Measurements from ENCODE around the gene ZMIZ2. TPM values are rescaled to one million over a fixed set of nuclear protein-coding genes. Genes with fewer than 3 reads are reported as not detected.

ZMIZ2 gene
- total and polyA plus RNA-seq, 4 donors: 4.4 to 11.6 (median 7.7) TPM

- no peaks in the 10 kb centered on the region for H3K27me3 ChIP-seq (ENCODE audit: control insufficient read depth in 4 of 4, insufficient read depth in 4 of 4, low read length in 3 of 4)
- peaks cover 0 to 2% (median 2%) of the 10 kb centered on the region in 4 donors for H3K4me1 ChIP-seq (ENCODE audit: control insufficient read depth in 4 of 4, insufficient read depth in 4 of 4, low read length in 3 of 4)
- no peak overlapping the region for H3K9ac ChIP-seq (ENCODE audit: low read depth in 1 of 2, low read length in 2 of 2)
- no peak for DNase-seq (ENCODE audit: low spot score)
- WGBS: 95% methylated on average over 2 of the region's 2 CpGs
- H3K27ac ChIP-seq (ENCODE audit: low read depth in 1 of 2, low read length in 2 of 2): no peak overlapping the region
- no peak overlapping the region for H3K4me3 ChIP-seq (ENCODE audit: low read depth in 1 of 3, low read length in 3 of 3)
- no peaks in the 10 kb centered on the region for H3K36me3 ChIP-seq (ENCODE audit: control insufficient read depth in 4 of 4, insufficient read depth in 3 of 4, low read depth in 1 of 4, low read length in 3 of 4)
- no peaks in the 10 kb centered on the region for H3K9me3 ChIP-seq (ENCODE audit: control insufficient read depth in 4 of 4, low read length in 3 of 4)
- no peak for TF ChIP-seq FOXA2 (IDR thresholded peaks at IDR 0.05)
- TF ChIP-seq HNF4A (conservative IDR thresholded peaks at IDR 0.05): no peak
- TF ChIP-seq, protein P1, sequence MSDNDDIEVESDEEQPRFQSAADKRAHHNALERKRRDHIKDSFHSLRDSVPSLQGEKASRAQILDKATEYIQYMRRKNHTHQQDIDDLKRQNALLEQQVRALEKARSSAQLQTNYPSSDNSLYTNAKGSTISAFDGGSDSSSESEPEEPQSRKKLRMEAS (IDR thresholded peaks at IDR 0.05): no peak
- no peak for TF ChIP-seq RXRA (IDR thresholded peaks at IDR 0.05)
- TF ChIP-seq EGR1 (IDR thresholded peaks at IDR 0.05; ENCODE audit: low read depth in 2 of 2): no peak
- TF ChIP-seq REST (IDR thresholded peaks at IDR 0.05): no peak
- no peak for TF ChIP-seq NR2F2 (IDR thresholded peaks at IDR 0.05)
- TF ChIP-seq YY1 (IDR thresholded peaks at IDR 0.05): no peak
- no peak for TF ChIP-seq ATF3 (IDR thresholded peaks at IDR 0.05)
Observed at GRCh38 chr7:44814919-44815318, 66.3 kb downstream of the ZMIZ2 start.

- TF ChIP-seq YY1 (IDR thresholded peaks at IDR 0.05) (no peak), RXRA (IDR thresholded peaks at IDR 0.05) (no peak), GABPA (IDR thresholded peaks at IDR 0.05 in 1 of 2, conservative IDR thresholded peaks at IDR 0.05 in 1 of 2) (no peak), JUND (IDR thresholded peaks at IDR 0.05) (no peak), HNF4A (conservative IDR thresholded peaks at IDR 0.05) (no peak), NR2F2 (IDR thresholded peaks at IDR 0.05) (no peak), HNF4G (IDR thresholded peaks at IDR 0.05) (no peak), RAD21 (IDR thresholded peaks at IDR 0.05) (no peak), FOXA1 (IDR thresholded peaks at IDR 0.05) (no peak), FOXA2 (IDR thresholded peaks at IDR 0.05) (no peak), TAF1 (conservative IDR thresholded peaks at IDR 0.05) (no peak)
- TF ChIP-seq, protein P2, sequence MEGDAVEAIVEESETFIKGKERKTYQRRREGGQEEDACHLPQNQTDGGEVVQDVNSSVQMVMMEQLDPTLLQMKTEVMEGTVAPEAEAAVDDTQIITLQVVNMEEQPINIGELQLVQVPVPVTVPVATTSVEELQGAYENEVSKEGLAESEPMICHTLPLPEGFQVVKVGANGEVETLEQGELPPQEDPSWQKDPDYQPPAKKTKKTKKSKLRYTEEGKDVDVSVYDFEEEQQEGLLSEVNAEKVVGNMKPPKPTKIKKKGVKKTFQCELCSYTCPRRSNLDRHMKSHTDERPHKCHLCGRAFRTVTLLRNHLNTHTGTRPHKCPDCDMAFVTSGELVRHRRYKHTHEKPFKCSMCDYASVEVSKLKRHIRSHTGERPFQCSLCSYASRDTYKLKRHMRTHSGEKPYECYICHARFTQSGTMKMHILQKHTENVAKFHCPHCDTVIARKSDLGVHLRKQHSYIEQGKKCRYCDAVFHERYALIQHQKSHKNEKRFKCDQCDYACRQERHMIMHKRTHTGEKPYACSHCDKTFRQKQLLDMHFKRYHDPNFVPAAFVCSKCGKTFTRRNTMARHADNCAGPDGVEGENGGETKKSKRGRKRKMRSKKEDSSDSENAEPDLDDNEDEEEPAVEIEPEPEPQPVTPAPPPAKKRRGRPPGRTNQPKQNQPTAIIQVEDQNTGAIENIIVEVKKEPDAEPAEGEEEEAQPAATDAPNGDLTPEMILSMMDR (IDR thresholded peaks at IDR 0.05; ENCODE audit: low read depth, low read length, missing input control): no peak
- no peak overlapping the region for H3K9ac ChIP-seq (ENCODE audit: low read depth in 1 of 2, low read length in 2 of 2)
- no peaks in the 10 kb centered on the region for H3K4me1 ChIP-seq (ENCODE audit: control insufficient read depth in 4 of 4, insufficient read depth in 4 of 4, low read length in 3 of 4)
- no peak overlapping the region for H3K27ac ChIP-seq (ENCODE audit: low read depth in 1 of 2, low read length in 2 of 2)
- H3K27me3 ChIP-seq (ENCODE audit: control insufficient read depth in 4 of 4, insufficient read depth in 4 of 4, low read length in 3 of 4): no peaks in the 10 kb centered on the region
- whole genome bisulfite sequencing: 75% methylated on average over 2 of the region's 2 CpGs
- H3K4me3 ChIP-seq (ENCODE audit: low read depth in 1 of 3, low read length in 3 of 3): no peak overlapping the region
- H3K36me3 ChIP-seq (ENCODE audit: control insufficient read depth in 4 of 4, insufficient read depth in 3 of 4, low read depth in 1 of 4, low read length in 3 of 4): no peaks in the 10 kb centered on the region
- no peaks in the 10 kb centered on the region for H3K9me3 ChIP-seq (ENCODE audit: control insufficient read depth in 4 of 4, low read length in 3 of 4)
- DNase-seq (ENCODE audit: low spot score): no peak
Observed at GRCh38 chr7:44819292-44819691, 70.6 kb downstream of the ZMIZ2 start.

Other genes with a start within 250 kb of the ZMIZ2 start
- 10 to 100 TPM in 1 of 2 donors, 1 to 10 TPM in 1; 7.2 to 16.4 TPM for gene NPC1L1, start 207.5 kb upstream of the ZMIZ2 start, total RNA-seq
- gene NPC1L1, start 207.5 kb upstream of the ZMIZ2 start, polyA plus RNA-seq: 10 to 100 TPM; 14.2 to 22.1 TPM
- 10 to 100 TPM; 24.3 to 42.1 TPM for gene DDX56, start 174.9 kb upstream of the ZMIZ2 start, total RNA-seq
- gene DDX56, start 174.9 kb upstream of the ZMIZ2 start, polyA plus RNA-seq: 10 to 100 TPM; 31.1 to 32.6 TPM
- 10 to 100 TPM; 46.5 to 97.1 TPM for gene TMED4, start 166.6 kb upstream of the ZMIZ2 start, total RNA-seq
- gene TMED4, start 166.6 kb upstream of the ZMIZ2 start, polyA plus RNA-seq: 10 to 100 TPM; 26.9 to 47.4 TPM
- 10 to 100 TPM; 49.6 to 71.2 TPM for gene OGDH, start 142.2 kb upstream of the ZMIZ2 start, total RNA-seq
- gene OGDH, start 142.2 kb upstream of the ZMIZ2 start, polyA plus RNA-seq: 10 to 100 TPM; 10.8 to 32.8 TPM
- gene PPIA, start 47.8 kb downstream of the ZMIZ2 start, total RNA-seq: 1,000 to 10,000 TPM in 1 of 2 donors, 100 to 1,000 TPM in 1; 834 to 1,873 TPM
- gene PPIA, start 47.8 kb downstream of the ZMIZ2 start, polyA plus RNA-seq: 1,000 to 10,000 TPM; 1,362 to 1,437 TPM
- gene H2AZ2, start 99.2 kb downstream of the ZMIZ2 start, total RNA-seq: 100 to 1,000 TPM in 1 of 2 donors, 10 to 100 TPM in 1; 85.2 to 182 TPM
- gene H2AZ2, start 99.2 kb downstream of the ZMIZ2 start, polyA plus RNA-seq: 10 to 100 TPM; 51.3 to 53.9 TPM
- 10 to 100 TPM in 1 of 2 donors, 1 to 10 TPM in 1; 9.6 to 11.4 TPM for gene PURB, start 136.7 kb downstream of the ZMIZ2 start, total RNA-seq
- gene PURB, start 136.7 kb downstream of the ZMIZ2 start, polyA plus RNA-seq: 1 to 10 TPM in 1 of 2 donors, under 1 TPM in 1; 0.92 to 2.1 TPM
- 1 to 10 TPM; 3.1 to 3.9 TPM for gene MYO1G, start 230.2 kb downstream of the ZMIZ2 start, total RNA-seq
- 1 to 10 TPM in 1 of 2 donors, under 1 TPM in 1; 0.56 to 1.1 TPM for gene MYO1G, start 230.2 kb downstream of the ZMIZ2 start, polyA plus RNA-seq